SK-N-SH (cell line): ENCODE measurements around the gene ZNF260. TPM values are rescaled to one million over a fixed set of nuclear protein-coding genes. Genes with fewer than 3 reads are reported as not detected.

ENCODE experiments used
- CTCF ChIA-PET: fragments of 300-600, 350-600 bp; formaldehyde crosslinking; extraction: SDS; loops from one replicate; lab custom pipeline; 2021; lab: Yijun Ruan, JAX
- POLR2A ChIA-PET: fragments of 350-600 bp; sonication (Branson Sonifier 250); formaldehyde crosslinking; extraction: SDS; loops from one replicate; lab custom pipeline; 2020; ENCODE audit warnings: antibody characterized with exemption, inconsistent platforms; lab: Yijun Ruan, JAX
- DNase-seq: peaks from one replicate; pipeline ENCODE4 v3.0.0; 2012
- H2AFZ ChIP-seq: fragments of 200-600 bp; sonication (generic); 2 replicates; pipeline ENCODE4 v1.8.1; 2016; ENCODE audit warnings: antibody characterized with exemption, mild to moderate bottlenecking, low read depth
- H3F3A ChIP-seq: fragments of 200-600 bp; sonication (generic); replicated peaks from 2 replicates; pipeline ENCODE3; 2016; ENCODE audit warnings: antibody characterized with exemption, mild to moderate bottlenecking; ENCODE audit not compliant: insufficient read depth
- H3K27ac ChIP-seq, 2 experiments: fragments of 200-500 bp in 1 of 2; fragments of 200-600 bp in 1 of 2; sonication (Bioruptor generic) in 1 of 2; sonication (generic), shearing (Covaris generic) in 1 of 2; 2 replicates each; pipeline versions ENCODE4 v1.5.1 to v1.6.1; 2014 to 2016; ENCODE audit warnings: low read depth in 2 of 2, inconsistent platforms in 1 of 2, low read length in 1 of 2, mild to moderate bottlenecking in 1 of 2, mixed read lengths in 1 of 2
- H3K27me3 ChIP-seq: fragments of 200-600 bp; sonication (generic), shearing (Covaris generic); 2 replicates; pipeline ENCODE4 v1.6.1; 2016; ENCODE audit warnings: mixed run types; ENCODE audit not compliant: insufficient read depth
- H3K36me3 ChIP-seq, 2 experiments: fragments of 200-500 bp in 1 of 2; fragments of 200-600 bp in 1 of 2; sonication (Bioruptor generic) in 1 of 2; sonication (generic) in 1 of 2; replicated peaks in 1 of 2; 2 replicates each; pipeline versions ENCODE3 to v1.5.1; 2014 to 2016; ENCODE audit warnings: low read length in 1 of 2, mild to moderate bottlenecking in 1 of 2; ENCODE audit not compliant: insufficient read depth in 2 of 2, control insufficient read depth in 1 of 2
- H3K4me1 ChIP-seq, 2 experiments: fragments of 200-500 bp in 1 of 2; fragments of 200-600 bp in 1 of 2; sonication (Bioruptor generic) in 1 of 2; sonication (generic), shearing (Covaris generic) in 1 of 2; 2 replicates each; pipeline versions ENCODE4 v1.5.1 to v1.6.1; 2014 to 2016; ENCODE audit warnings: low read depth in 1 of 2, low read length in 1 of 2, mixed run types in 1 of 2; ENCODE audit not compliant: insufficient read depth in 2 of 2, control insufficient read depth in 1 of 2
- H3K4me2 ChIP-seq: fragments of 200-600 bp; sonication (generic), shearing (Covaris generic); 2 replicates; pipeline ENCODE4 v1.6.1; 2017; ENCODE audit warnings: mixed run types
- H3K4me3 ChIP-seq, 2 experiments: fragments of 200-500 bp in 1 of 2; fragments of 200-600 bp in 1 of 2; sonication (Bioruptor generic) in 1 of 2; sonication (generic), shearing (Covaris generic) in 1 of 2; 2 replicates each; pipeline versions ENCODE4 v1.5.1 to v1.8.1; 2014 to 2016; ENCODE audit warnings: low read depth in 2 of 2, inconsistent platforms in 1 of 2, low read length in 1 of 2, mild to moderate bottlenecking in 1 of 2, mixed read lengths in 1 of 2, moderate library complexity in 1 of 2
- H3K79me2 ChIP-seq: fragments of 200-600 bp; sonication (generic); 2 replicates; pipeline ENCODE4 v1.8.1; 2017; ENCODE audit warnings: mild to moderate bottlenecking; ENCODE audit not compliant: insufficient read depth
- H3K9ac ChIP-seq: fragments of 200-600 bp; sonication (generic); 2 replicates; pipeline ENCODE4 v1.6.1; 2017; ENCODE audit warnings: mixed run types
- H3K9me2 ChIP-seq: fragments of 200-600 bp; sonication (generic); 2 replicates; pipeline ENCODE4 v1.6.1; 2017; ENCODE audit warnings: mixed run types
- H3K9me3 ChIP-seq: fragments of 200-600 bp; sonication (generic); 2 replicates; pipeline ENCODE4 v1.6.1; 2017; ENCODE audit warnings: mixed run types, mild to moderate bottlenecking, moderate library complexity
- H4K20me1 ChIP-seq: fragments of 200-600 bp; sonication (generic); 2 replicates; pipeline ENCODE4 v1.6.1; 2017; ENCODE audit warnings: mild to moderate bottlenecking, mixed run types; ENCODE audit not compliant: insufficient read depth
- CHD2 ChIP-seq: fragments of 150-350 bp; IDR thresholded peaks from 2 replicates; pipeline ENCODE4 v1.6.1; 2018; ENCODE audit warnings: low read length; ENCODE audit not compliant: partially characterized antibody
- ELF1 ChIP-seq: IDR thresholded peaks from 2 replicates; pipeline ENCODE4 v1.4.0; 2012
- FOSL2 ChIP-seq: IDR thresholded peaks from 2 replicates; pipeline ENCODE4 v1.4.0; 2012; ENCODE audit warnings: low read depth, mild to moderate bottlenecking, moderate library complexity, borderline replicate concordance
- FOXM1 ChIP-seq: IDR thresholded peaks from 2 replicates; pipeline ENCODE4 v1.4.0; 2012; ENCODE audit warnings: low read depth, mild to moderate bottlenecking
- GABPA ChIP-seq: IDR thresholded peaks from 2 replicates; pipeline ENCODE4 v1.4.0; 2012; ENCODE audit warnings: low read depth, mild to moderate bottlenecking
- GATA2 ChIP-seq: sonication (generic); formaldehyde crosslinking; IDR thresholded peaks from 2 replicates; pipeline ENCODE4 v1.5.0; 2020; ENCODE audit warnings: mild to moderate bottlenecking, missing genetic modification reagents
- JUND ChIP-seq: IDR thresholded peaks from 2 replicates; pipeline ENCODE4 v1.4.0; 2012
- MXI1 ChIP-seq: IDR thresholded peaks from 2 replicates; pipeline ENCODE4 v1.6.1; 2012; ENCODE audit warnings: mild to moderate bottlenecking, low read depth, low read length, improper control_type of control experiment
- NFIC ChIP-seq: IDR thresholded peaks from 2 replicates; pipeline ENCODE4 v1.4.0; 2012; ENCODE audit warnings: borderline replicate concordance
- RCOR1 ChIP-seq: fragments of 150-350 bp; IDR thresholded peaks from 2 replicates; pipeline ENCODE4 v1.6.1; 2017; ENCODE audit warnings: antibody characterized with exemption, low read length
- SIN3A ChIP-seq: IDR thresholded peaks from 2 replicates; pipeline ENCODE4 v1.6.1; 2012; ENCODE audit warnings: low read depth, mild to moderate bottlenecking, low read length, moderate library complexity, borderline replicate concordance
- TAF1 ChIP-seq: IDR thresholded peaks from 2 replicates; pipeline ENCODE4 v1.6.1; 2012; ENCODE audit warnings: low read depth, mild to moderate bottlenecking, low read length, moderate library complexity, borderline replicate concordance
- YY1 ChIP-seq: IDR thresholded peaks from 2 replicates; pipeline ENCODE4 v1.4.0; 2012; ENCODE audit warnings: low read depth, mild to moderate bottlenecking
- WGBS: methylation state at CpG from one replicate; pipeline ENCODE4 v1.1.6; 2017; ENCODE audit warnings: low lambda C conversion rate; 5-methylcytosine and 5-hydroxymethylcytosine counted together
- polyA plus RNA-seq, 3 experiments: library from polyadenylated mRNA; depleted of rRNA; stranded (reverse); fragments of >200 nt; gene quantifications; 2 replicates each; pipeline ENCODE4 v1.2.3, GENCODE V29; 2012
- TF ChIP-seq, protein P1 (sequence below): fragments of 150-350 bp; IDR thresholded peaks from 2 replicates; pipeline ENCODE4 v1.6.1; 2016; ENCODE audit warnings: mild to moderate bottlenecking, low read depth, low read length
- TF ChIP-seq, protein P2 (sequence below): IDR thresholded peaks from 2 replicates; pipeline ENCODE4 v1.4.0; 2012; ENCODE audit warnings: low read depth, borderline replicate concordance
- TF ChIP-seq, protein P3 (sequence below): IDR thresholded peaks from 2 replicates; pipeline ENCODE4 v1.4.0; 2012; ENCODE audit warnings: low read depth, borderline replicate concordance
- TF ChIP-seq, protein P4 (sequence below): IDR thresholded peaks from 2 replicates; pipeline ENCODE4 v1.4.0; 2012; ENCODE audit warnings: low read depth

ZNF260 gene
- polyA plus RNA-seq, 1 of the 3 experiments (the other 2 are of a cell fraction) = 2.6 TPM

DNA sequence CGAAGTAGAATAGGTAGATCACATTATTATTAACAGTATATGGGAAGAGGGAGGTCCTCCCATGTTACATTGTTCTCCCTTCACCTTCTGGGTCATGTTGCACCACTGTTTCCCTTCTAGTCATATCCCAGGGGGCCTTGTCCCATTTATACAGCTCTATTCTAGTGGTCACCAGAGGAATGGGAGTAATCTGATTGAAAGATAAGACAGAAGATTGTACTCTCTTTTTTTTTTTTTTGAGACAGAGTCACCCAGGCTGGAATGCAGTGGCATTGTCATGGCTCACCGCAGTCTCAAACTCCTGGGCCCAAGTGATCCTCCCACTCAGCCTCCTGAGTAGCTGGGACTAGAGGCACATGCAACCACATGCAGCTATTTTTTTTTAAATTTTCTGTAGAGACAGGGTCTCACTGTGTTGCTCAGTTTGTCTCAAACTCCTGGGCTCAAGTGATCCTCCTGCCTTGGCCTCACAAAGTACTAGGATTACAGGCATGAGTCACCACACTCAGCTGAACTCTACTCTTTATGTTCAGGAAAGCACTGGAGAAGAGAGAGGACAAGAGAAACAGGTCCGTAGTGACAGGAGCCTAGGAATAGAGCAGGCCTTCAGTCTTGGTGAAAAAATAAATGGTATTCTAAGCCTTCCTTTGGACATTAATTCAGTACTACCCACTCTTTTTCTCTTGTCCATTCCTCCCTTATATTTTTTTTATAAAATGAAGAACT is 49.4 kb upstream of the ZNF260 start:
- CTCF ChIA-PET = no interaction called here
- Histone ChIP-seq H3K9me3 (no peaks in the 10 kb centered on the region; the same call in none of the 2 replicates), H3K9me2 (no peaks in the 10 kb centered on the region), H3F3A (peaks cover 7% of the 10 kb centered on the region)
- whole genome bisulfite sequencing = 100% methylated on average over 3 of the region's 3 CpGs
- TF ChIP-seq NFIC (no peak), GATA2 (CRISPR knock-in tag) (no peak), JUND (no peak), MXI1 (no peak), YY1 (no peak), SIN3A (no peak), FOSL2 (no peak), FOXM1 (no peak), CHD2 (no peak), GABPA (no peak), RCOR1 (no peak), ELF1 (no peak), TAF1 (no peak)
- TF ChIP-seq, protein P1, sequence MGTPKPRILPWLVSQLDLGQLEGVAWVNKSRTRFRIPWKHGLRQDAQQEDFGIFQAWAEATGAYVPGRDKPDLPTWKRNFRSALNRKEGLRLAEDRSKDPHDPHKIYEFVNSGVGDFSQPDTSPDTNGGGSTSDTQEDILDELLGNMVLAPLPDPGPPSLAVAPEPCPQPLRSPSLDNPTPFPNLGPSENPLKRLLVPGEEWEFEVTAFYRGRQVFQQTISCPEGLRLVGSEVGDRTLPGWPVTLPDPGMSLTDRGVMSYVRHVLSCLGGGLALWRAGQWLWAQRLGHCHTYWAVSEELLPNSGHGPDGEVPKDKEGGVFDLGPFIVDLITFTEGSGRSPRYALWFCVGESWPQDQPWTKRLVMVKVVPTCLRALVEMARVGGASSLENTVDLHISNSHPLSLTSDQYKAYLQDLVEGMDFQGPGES = no peak
- TF ChIP-seq, protein P2, sequence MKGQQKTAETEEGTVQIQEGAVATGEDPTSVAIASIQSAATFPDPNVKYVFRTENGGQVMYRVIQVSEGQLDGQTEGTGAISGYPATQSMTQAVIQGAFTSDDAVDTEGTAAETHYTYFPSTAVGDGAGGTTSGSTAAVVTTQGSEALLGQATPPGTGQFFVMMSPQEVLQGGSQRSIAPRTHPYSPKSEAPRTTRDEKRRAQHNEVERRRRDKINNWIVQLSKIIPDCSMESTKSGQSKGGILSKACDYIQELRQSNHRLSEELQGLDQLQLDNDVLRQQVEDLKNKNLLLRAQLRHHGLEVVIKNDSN = no peak
- TF ChIP-seq, protein P3, sequence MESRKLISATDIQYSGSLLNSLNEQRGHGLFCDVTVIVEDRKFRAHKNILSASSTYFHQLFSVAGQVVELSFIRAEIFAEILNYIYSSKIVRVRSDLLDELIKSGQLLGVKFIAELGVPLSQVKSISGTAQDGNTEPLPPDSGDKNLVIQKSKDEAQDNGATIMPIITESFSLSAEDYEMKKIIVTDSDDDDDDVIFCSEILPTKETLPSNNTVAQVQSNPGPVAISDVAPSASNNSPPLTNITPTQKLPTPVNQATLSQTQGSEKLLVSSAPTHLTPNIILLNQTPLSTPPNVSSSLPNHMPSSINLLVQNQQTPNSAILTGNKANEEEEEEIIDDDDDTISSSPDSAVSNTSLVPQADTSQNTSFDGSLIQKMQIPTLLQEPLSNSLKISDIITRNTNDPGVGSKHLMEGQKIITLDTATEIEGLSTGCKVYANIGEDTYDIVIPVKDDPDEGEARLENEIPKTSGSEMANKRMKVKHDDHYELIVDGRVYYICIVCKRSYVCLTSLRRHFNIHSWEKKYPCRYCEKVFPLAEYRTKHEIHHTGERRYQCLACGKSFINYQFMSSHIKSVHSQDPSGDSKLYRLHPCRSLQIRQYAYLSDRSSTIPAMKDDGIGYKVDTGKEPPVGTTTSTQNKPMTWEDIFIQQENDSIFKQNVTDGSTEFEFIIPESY = no peak
- TF ChIP-seq, protein P4, sequence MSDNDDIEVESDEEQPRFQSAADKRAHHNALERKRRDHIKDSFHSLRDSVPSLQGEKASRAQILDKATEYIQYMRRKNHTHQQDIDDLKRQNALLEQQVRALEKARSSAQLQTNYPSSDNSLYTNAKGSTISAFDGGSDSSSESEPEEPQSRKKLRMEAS = no peak
- TF ChIP-seq, all 33 proteins: peak for 0
- H3K4me2 ChIP-seq = no peak overlapping the region
- no peaks in the 10 kb centered on the region for H4K20me1 ChIP-seq
- peaks cover 0 to 2% of the 10 kb centered on the region in 2 experiments; a peak in 3 of 4 replicates for H3K4me1 ChIP-seq
- peaks cover 33 to 69% of the 10 kb centered on the region in 2 experiments for H3K36me3 ChIP-seq
- peaks cover 62% of the 10 kb centered on the region for H3K79me2 ChIP-seq
- H3K27ac ChIP-seq = no peak overlapping the region
- no peaks in the 10 kb centered on the region for H3K27me3 ChIP-seq
- DNase-seq = no peak
- H3K9ac ChIP-seq = no peak overlapping the region
- POLR2A ChIA-PET = no interaction called here
- H2AFZ ChIP-seq = no peak overlapping the region
- no peak overlapping the region for H3K4me3 ChIP-seq
